ENCODE measurements around the gene C12orf76.

C12orf76 gene

DNA sequence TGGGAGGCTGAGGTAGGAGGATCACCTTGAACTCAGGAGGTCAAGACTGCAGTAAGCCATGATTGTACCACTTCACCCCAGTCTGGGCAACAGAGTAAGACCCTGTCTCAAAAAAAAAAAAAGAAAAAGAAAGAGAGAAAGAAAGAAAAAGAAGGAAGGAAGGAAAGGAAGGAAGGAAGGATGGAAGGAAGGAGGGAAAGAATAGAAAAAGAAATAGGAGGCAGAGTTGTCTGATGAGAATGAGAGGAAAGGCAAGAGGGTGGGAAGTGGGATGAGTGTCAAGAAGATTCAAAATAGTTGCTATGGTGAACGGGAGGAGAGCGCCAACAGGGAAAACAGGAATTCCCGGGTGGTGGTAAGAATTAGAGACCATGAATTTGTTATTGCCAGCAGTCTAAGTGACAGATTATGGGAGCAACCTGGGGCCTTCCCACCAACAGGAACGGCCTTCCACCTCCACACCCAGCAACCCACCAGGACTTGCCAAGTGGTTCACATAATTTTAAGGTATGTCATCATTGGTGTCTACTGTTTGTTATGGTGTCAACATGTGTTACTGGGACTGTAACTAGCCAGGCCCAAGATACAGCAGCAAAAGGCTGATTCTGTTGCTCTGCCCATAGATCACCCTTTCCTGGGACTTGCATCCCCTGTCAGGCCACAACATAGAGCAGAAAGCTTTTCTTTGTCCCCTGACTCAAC, 36.1 kb upstream of the C12orf76 start:
- Histone ChIP-seq H3K27ac (no peak overlapping the region), H3K4me3 (no peak overlapping the region)
- TF ChIP-seq CTCF (IDR thresholded peaks at IDR 0.05), result no peak
- DNase-seq (ENCODE audit: low spot score), result no peak

GRCh38 chr12:110080410-110080809, 32.1 kb upstream of the C12orf76 start:
- Histone ChIP-seq H3K27ac (no peak overlapping the region), H3K4me3 (no peak overlapping the region)
- no peak for TF ChIP-seq CTCF (IDR thresholded peaks at IDR 0.05)
- DNase-seq (ENCODE audit: low spot score), result no peak

- Histone ChIP-seq H3K4me3 (peak overlapping the region; percentile 2), H3K27ac (peak overlapping the region in 1 of 2 donors; percentile 37)
- no peak for TF ChIP-seq CTCF (IDR thresholded peaks at IDR 0.05)
- DNase-seq (ENCODE audit: low spot score), result no peak
Observed at GRCh38 chr12:110079477-110080400, 31.4 kb upstream of the C12orf76 start.

GRCh38 chr12:110077800-110078199, 29.5 kb upstream of the C12orf76 start:
- Histone ChIP-seq H3K4me3 (no peak overlapping the region), H3K27ac (no peak overlapping the region)
- DNase-seq (ENCODE audit: low spot score), result no peak
- no peak for TF ChIP-seq CTCF (IDR thresholded peaks at IDR 0.05)

- Histone ChIP-seq H3K4me3 (no peak overlapping the region), H3K27ac (no peak overlapping the region)
- TF ChIP-seq CTCF (IDR thresholded peaks at IDR 0.05), result no peak
- no peak for DNase-seq (ENCODE audit: low spot score)
Observed at GRCh38 chr12:110075880-110076279, 27.6 kb upstream of the C12orf76 start.

- no peak overlapping the region for H3K4me3 ChIP-seq
- no peak for TF ChIP-seq CTCF (IDR thresholded peaks at IDR 0.05)
Observed at GRCh38 chr12:110074089-110074488, 25.8 kb upstream of the C12orf76 start.

More at GRCh38 chr12:110074089-110074488, 25.8 kb upstream of the C12orf76 start:
- H3K27ac ChIP-seq, result no peak overlapping the region
- no peak for DNase-seq (ENCODE audit: low spot score)
